Stomach (tissue), 4 donors: Measurements from ENCODE around the gene ZFAND6.

ENCODE experiments used
- EP300 ChIP-seq: sonication (generic); formaldehyde crosslinking; IDR thresholded peaks from one replicate; pipeline ENCODE4 v1.6.1; 2017; ENCODE audit warnings: antibody characterized with exemption
- POLR2A ChIP-seq, 4 donors: fragments of 450-650 bp; IDR thresholded peaks; one replicate each; pipeline ENCODE4 v1.6.1; 2016; ENCODE audit warnings: antibody characterized with exemption in 4 of 4, control low read depth in 2 of 4, mild to moderate bottlenecking in 1 of 4, moderate library complexity in 1 of 4
- POLR2AphosphoS5 ChIP-seq, 3 donors: sonication (generic); formaldehyde crosslinking; IDR thresholded peaks; one replicate each; pipeline ENCODE4 v1.6.1; 2016; ENCODE audit warnings: antibody characterized with exemption in 3 of 3
- TF ChIP-seq, protein P1 (sequence below), 7 experiments: fragments of 450-650 bp in 4 of 7; fragments of 200-600 bp in 3 of 7; sonication (generic) in 3 of 7; IDR thresholded peaks; one replicate each; pipeline ENCODE4 v1.5.1; 2016 to 2019; ENCODE audit warnings: antibody characterized with exemption in 7 of 7, control low read depth in 2 of 7, mild to moderate bottlenecking in 1 of 7

DNA sequence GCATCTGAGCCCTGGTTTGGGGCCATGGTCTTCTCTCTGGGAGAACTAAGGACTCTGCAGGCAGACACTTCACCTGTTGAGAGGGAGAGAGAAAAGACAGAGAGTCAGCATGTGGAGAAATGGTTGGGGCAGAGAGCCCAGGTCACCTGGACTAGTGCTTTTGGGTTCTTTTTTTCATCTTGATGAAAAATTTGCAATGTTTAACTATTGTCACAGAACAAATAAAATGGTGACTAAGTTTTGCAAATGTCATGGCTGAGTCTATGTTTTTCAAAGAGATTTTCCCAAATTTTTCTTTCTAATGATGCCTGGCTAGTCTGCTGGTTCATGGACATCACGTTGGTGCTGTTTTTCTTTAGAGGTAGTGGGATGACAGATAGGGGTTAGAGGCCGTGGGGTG, 111.1 kb downstream of the ZFAND6 start:
- TF ChIP-seq, protein P1, sequence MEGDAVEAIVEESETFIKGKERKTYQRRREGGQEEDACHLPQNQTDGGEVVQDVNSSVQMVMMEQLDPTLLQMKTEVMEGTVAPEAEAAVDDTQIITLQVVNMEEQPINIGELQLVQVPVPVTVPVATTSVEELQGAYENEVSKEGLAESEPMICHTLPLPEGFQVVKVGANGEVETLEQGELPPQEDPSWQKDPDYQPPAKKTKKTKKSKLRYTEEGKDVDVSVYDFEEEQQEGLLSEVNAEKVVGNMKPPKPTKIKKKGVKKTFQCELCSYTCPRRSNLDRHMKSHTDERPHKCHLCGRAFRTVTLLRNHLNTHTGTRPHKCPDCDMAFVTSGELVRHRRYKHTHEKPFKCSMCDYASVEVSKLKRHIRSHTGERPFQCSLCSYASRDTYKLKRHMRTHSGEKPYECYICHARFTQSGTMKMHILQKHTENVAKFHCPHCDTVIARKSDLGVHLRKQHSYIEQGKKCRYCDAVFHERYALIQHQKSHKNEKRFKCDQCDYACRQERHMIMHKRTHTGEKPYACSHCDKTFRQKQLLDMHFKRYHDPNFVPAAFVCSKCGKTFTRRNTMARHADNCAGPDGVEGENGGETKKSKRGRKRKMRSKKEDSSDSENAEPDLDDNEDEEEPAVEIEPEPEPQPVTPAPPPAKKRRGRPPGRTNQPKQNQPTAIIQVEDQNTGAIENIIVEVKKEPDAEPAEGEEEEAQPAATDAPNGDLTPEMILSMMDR (IDR thresholded peaks at IDR 0.05): no peak
- TF ChIP-seq POLR2AphosphoS5 (IDR thresholded peaks at IDR 0.05) (no peak), POLR2A (IDR thresholded peaks at IDR 0.05) (no peak), EP300 (no peak)
